ENCODE measurements around the gene RELN.

The RELN gene

GRCh38 chr7:103644319-103644718 is 345.1 kb downstream of the RELN start:
- WGBS (ENCODE audit: extremely low coverage, insufficient coverage, insufficient read length) = no CpG with 5 or more reads among the region's 2 CpGs
- no peak overlapping the region for H2BK120ac ChIP-seq (ENCODE audit: insufficient read depth, low read length, poor library complexity)
- H3K23ac ChIP-seq (ENCODE audit: low read length) = no peak overlapping the region
- H3K79me1 ChIP-seq (ENCODE audit: low read length) = no peaks in the 10 kb centered on the region
- no peaks in the 10 kb centered on the region for H3K9me3 ChIP-seq (ENCODE audit: insufficient read depth, low read depth, low read length)
- H2BK12ac ChIP-seq (ENCODE audit: low read length) = no peak overlapping the region
- H3K9ac ChIP-seq (ENCODE audit: low read length) = no peak overlapping the region
- no peaks in the 10 kb centered on the region for H3K4me1 ChIP-seq (ENCODE audit: control insufficient read depth in 1 of 2, insufficient read depth in 2 of 2, low read length in 2 of 2)
- no peak overlapping the region for H3K4me3 ChIP-seq (ENCODE audit: low read depth, low read length)
- H3K4me2 ChIP-seq (ENCODE audit: low read length) = no peak overlapping the region
- no peak overlapping the region for H3K4ac ChIP-seq (ENCODE audit: low read depth, low read length)
- no peak overlapping the region for H4K91ac ChIP-seq (ENCODE audit: low read depth, low read length)
- no peak overlapping the region for H3K14ac ChIP-seq (ENCODE audit: low read length)
- no peak for DNase-seq
- H2AFZ ChIP-seq (ENCODE audit: insufficient read depth, low read length, poor library complexity) = no peak overlapping the region
- H3K36me3 ChIP-seq (ENCODE audit: control insufficient read depth in 1 of 2, insufficient read depth in 2 of 2, low read length in 2 of 2) = no peaks in the 10 kb centered on the region
- H3K18ac ChIP-seq (ENCODE audit: low read length) = no peak overlapping the region
- H4K12ac ChIP-seq (ENCODE audit: low read depth, low read length) = no peak overlapping the region
- no peak overlapping the region for H3K27ac ChIP-seq (ENCODE audit: low read depth, low read length)
- no peak overlapping the region for H2AK5ac ChIP-seq (ENCODE audit: low read length)
- no peaks in the 10 kb centered on the region for H3K27me3 ChIP-seq (ENCODE audit: insufficient read depth, low read length)
- no peaks in the 10 kb centered on the region for H3K79me2 ChIP-seq (ENCODE audit: control insufficient read depth, insufficient read depth, low read length, poor library complexity)
- H4K8ac ChIP-seq (ENCODE audit: low read depth, low read length) = no peak overlapping the region
- no peak overlapping the region for H2BK5ac ChIP-seq (ENCODE audit: low read depth, low read length, poor library complexity)

GRCh38 chr7:103640031-103640779 is 349.3 kb downstream of the RELN start:
- Histone ChIP-seq H3K4me1 (ENCODE audit: control insufficient read depth in 1 of 2, insufficient read depth in 2 of 2, low read length in 2 of 2) (no peaks in the 10 kb centered on the region), H3K79me1 (ENCODE audit: low read length) (no peaks in the 10 kb centered on the region), H4K8ac (ENCODE audit: low read depth, low read length) (no peak overlapping the region), H2BK5ac (ENCODE audit: low read depth, low read length, poor library complexity) (no peak overlapping the region), H3K18ac (ENCODE audit: low read length) (no peak overlapping the region), H3K23ac (ENCODE audit: low read length) (no peak overlapping the region), H3K4me2 (ENCODE audit: low read length) (no peak overlapping the region), H2BK120ac (ENCODE audit: insufficient read depth, low read length, poor library complexity) (no peak overlapping the region), H3K27ac (ENCODE audit: low read depth, low read length) (no peak overlapping the region), H3K9me3 (ENCODE audit: insufficient read depth, low read depth, low read length) (no peaks in the 10 kb centered on the region), H3K4me3 (ENCODE audit: low read depth, low read length) (no peak overlapping the region), H3K36me3 (ENCODE audit: control insufficient read depth in 1 of 2, insufficient read depth in 2 of 2, low read length in 2 of 2) (no peaks in the 10 kb centered on the region), H2AK5ac (ENCODE audit: low read length) (no peak overlapping the region), H3K9ac (ENCODE audit: low read length) (no peak overlapping the region), H2AFZ (ENCODE audit: insufficient read depth, low read length, poor library complexity) (no peak overlapping the region), H3K79me2 (ENCODE audit: control insufficient read depth, insufficient read depth, low read length, poor library complexity) (no peaks in the 10 kb centered on the region), H4K12ac (ENCODE audit: low read depth, low read length) (no peak overlapping the region), H4K91ac (ENCODE audit: low read depth, low read length) (no peak overlapping the region), H3K14ac (ENCODE audit: low read length) (no peak overlapping the region), H3K27me3 (ENCODE audit: insufficient read depth, low read length) (no peaks in the 10 kb centered on the region), H3K4ac (ENCODE audit: low read depth, low read length) (no peak overlapping the region), H2BK12ac (ENCODE audit: low read length) (no peak overlapping the region)
- WGBS (ENCODE audit: extremely low coverage, insufficient coverage, insufficient read length) = no CpG with 5 or more reads among the region's 5 CpGs
- no peak for DNase-seq

- Histone ChIP-seq H3K79me2 (ENCODE audit: control insufficient read depth, insufficient read depth, low read length, poor library complexity) (no peaks in the 10 kb centered on the region), H4K8ac (ENCODE audit: low read depth, low read length) (no peak overlapping the region), H3K23ac (ENCODE audit: low read length) (no peak overlapping the region), H3K18ac (ENCODE audit: low read length) (no peak overlapping the region), H2BK5ac (ENCODE audit: low read depth, low read length, poor library complexity) (no peak overlapping the region), H3K4me1 (ENCODE audit: control insufficient read depth in 1 of 2, insufficient read depth in 2 of 2, low read length in 2 of 2) (no peaks in the 10 kb centered on the region), H2AK5ac (ENCODE audit: low read length) (no peak overlapping the region), H4K12ac (ENCODE audit: low read depth, low read length) (no peak overlapping the region), H3K9ac (ENCODE audit: low read length) (no peak overlapping the region), H3K9me3 (ENCODE audit: insufficient read depth, low read depth, low read length) (no peaks in the 10 kb centered on the region), H3K4me3 (ENCODE audit: low read depth, low read length) (no peak overlapping the region), H3K79me1 (ENCODE audit: low read length) (no peaks in the 10 kb centered on the region), H3K4ac (ENCODE audit: low read depth, low read length) (no peak overlapping the region), H3K27ac (ENCODE audit: low read depth, low read length) (no peak overlapping the region), H2AFZ (ENCODE audit: insufficient read depth, low read length, poor library complexity) (no peak overlapping the region), H2BK12ac (ENCODE audit: low read length) (no peak overlapping the region), H4K91ac (ENCODE audit: low read depth, low read length) (no peak overlapping the region), H2BK120ac (ENCODE audit: insufficient read depth, low read length, poor library complexity) (no peak overlapping the region), H3K36me3 (ENCODE audit: control insufficient read depth in 1 of 2, insufficient read depth in 2 of 2, low read length in 2 of 2) (no peaks in the 10 kb centered on the region), H3K27me3 (ENCODE audit: insufficient read depth, low read length) (no peaks in the 10 kb centered on the region), H3K4me2 (ENCODE audit: low read length) (no peak overlapping the region), H3K14ac (ENCODE audit: low read length) (no peak overlapping the region)
- no peak for DNase-seq
- no CpG with 5 or more reads among the region's 3 CpGs for WGBS (ENCODE audit: extremely low coverage, insufficient coverage, insufficient read length)
Observed at GRCh38 chr7:103637726-103638125, 351.7 kb downstream of the RELN start.

GRCh38 chr7:103637094-103637493 is 352.4 kb downstream of the RELN start:
- H3K9ac ChIP-seq (ENCODE audit: low read length) = no peak overlapping the region
- no peaks in the 10 kb centered on the region for H3K79me2 ChIP-seq (ENCODE audit: control insufficient read depth, insufficient read depth, low read length, poor library complexity)
- no peaks in the 10 kb centered on the region for H3K4me1 ChIP-seq (ENCODE audit: control insufficient read depth in 1 of 2, insufficient read depth in 2 of 2, low read length in 2 of 2)
- no peak overlapping the region for H3K4me3 ChIP-seq (ENCODE audit: low read depth, low read length)
- WGBS (ENCODE audit: extremely low coverage, insufficient coverage, insufficient read length) = no CpG with 5 or more reads among the region's 1 CpG
- H3K23ac ChIP-seq (ENCODE audit: low read length) = no peak overlapping the region
- H3K79me1 ChIP-seq (ENCODE audit: low read length) = no peaks in the 10 kb centered on the region
- no peak overlapping the region for H3K18ac ChIP-seq (ENCODE audit: low read length)
- H4K8ac ChIP-seq (ENCODE audit: low read depth, low read length) = no peak overlapping the region
- H2AK5ac ChIP-seq (ENCODE audit: low read length) = no peak overlapping the region
- no peak overlapping the region for H4K12ac ChIP-seq (ENCODE audit: low read depth, low read length)
- DNase-seq = no peak
- H2BK12ac ChIP-seq (ENCODE audit: low read length) = no peak overlapping the region
- no peaks in the 10 kb centered on the region for H3K27me3 ChIP-seq (ENCODE audit: insufficient read depth, low read length)
- no peak overlapping the region for H3K14ac ChIP-seq (ENCODE audit: low read length)
- no peaks in the 10 kb centered on the region for H3K9me3 ChIP-seq (ENCODE audit: insufficient read depth, low read depth, low read length)
- H2AFZ ChIP-seq (ENCODE audit: insufficient read depth, low read length, poor library complexity) = no peak overlapping the region
- H3K4ac ChIP-seq (ENCODE audit: low read depth, low read length) = no peak overlapping the region
- H3K4me2 ChIP-seq (ENCODE audit: low read length) = no peak overlapping the region
- no peak overlapping the region for H2BK120ac ChIP-seq (ENCODE audit: insufficient read depth, low read length, poor library complexity)
- H3K27ac ChIP-seq (ENCODE audit: low read depth, low read length) = no peak overlapping the region
- no peak overlapping the region for H2BK5ac ChIP-seq (ENCODE audit: low read depth, low read length, poor library complexity)
- no peak overlapping the region for H4K91ac ChIP-seq (ENCODE audit: low read depth, low read length)
- H3K36me3 ChIP-seq (ENCODE audit: control insufficient read depth in 1 of 2, insufficient read depth in 2 of 2, low read length in 2 of 2) = no peaks in the 10 kb centered on the region
